SK-N-SH treated with all-trans-retinoic acid at 6 μM for 48 hours (cell line): ENCODE results near the gene B3GALT6.

ENCODE experiments used
- ATAC-seq: fragments of 200-7000 bp; cut with Tn5 transposase; 3 replicates; pipeline ENCODE4 v1.9.1; 2020; ENCODE audit warnings: mild to moderate bottlenecking, moderate library complexity
- ARNTL ChIP-seq: fragments of 450-650 bp; formaldehyde crosslinking; IDR thresholded peaks from 2 replicates; pipeline ENCODE4 v1.5.0; 2020; ENCODE audit warnings: low read depth, mild to moderate bottlenecking, moderate library complexity, borderline replicate concordance
- BACH2 ChIP-seq: fragments of 250-450 bp; sonication (Bioruptor Pico); IDR thresholded peaks from 2 replicates; pipeline ENCODE4 v1.9.0; 2021; ENCODE audit warnings: mild to moderate bottlenecking, borderline replicate concordance
- CREB5 ChIP-seq: fragments of 250-450 bp; sonication (Bioruptor Pico); IDR thresholded peaks from 2 replicates; pipeline ENCODE4 v1.5.1; 2020; ENCODE audit warnings: low read depth, mild to moderate bottlenecking, moderate library complexity
- CSDC2 ChIP-seq: fragments of 250-450 bp; sonication (Bioruptor Pico); IDR thresholded peaks from 2 replicates; pipeline ENCODE4 v1.5.0; 2020; ENCODE audit warnings: mild to moderate bottlenecking, moderate library complexity
- CSRNP3 ChIP-seq: fragments of 250-450 bp; sonication (Bioruptor Pico); IDR thresholded peaks from 2 replicates; pipeline ENCODE4 v1.5.1; 2021; ENCODE audit warnings: mild to moderate bottlenecking, moderate library complexity
- ESRRG ChIP-seq: fragments of 250-450 bp; sonication (Bioruptor Pico); IDR thresholded peaks from 2 replicates; pipeline ENCODE4 v1.6.1; 2021; ENCODE audit warnings: mild to moderate bottlenecking
- ISL1 ChIP-seq: fragments of 250-450 bp; sonication (Bioruptor Pico); IDR thresholded peaks from 2 replicates; pipeline ENCODE4 v2.1.2; 2022; ENCODE audit warnings: mild to moderate bottlenecking, moderate library complexity
- OSR1 ChIP-seq: fragments of 250-450 bp; sonication (Bioruptor Pico); IDR thresholded peaks from 2 replicates; pipeline ENCODE4 v1.8.0; 2022; ENCODE audit warnings: moderate library complexity, mild to moderate bottlenecking, inconsistent platforms
- POU6F1 ChIP-seq: fragments of 250-450 bp; sonication (Bioruptor Pico); IDR thresholded peaks from 2 replicates; pipeline ENCODE4 v1.8.0; 2021; ENCODE audit warnings: low read depth, mild to moderate bottlenecking, moderate library complexity, borderline replicate concordance
- SNAI2 ChIP-seq: fragments of 250-450 bp; sonication (Bioruptor Pico); IDR thresholded peaks from 2 replicates; pipeline ENCODE4 v1.5.0; 2020; ENCODE audit warnings: mild to moderate bottlenecking, moderate library complexity
- TSHZ2 ChIP-seq: fragments of 250-450 bp; sonication (Bioruptor Pico); IDR thresholded peaks from 2 replicates; pipeline ENCODE4 v1.5.0; 2020; ENCODE audit warnings: mild to moderate bottlenecking, moderate library complexity
- ZC3H10 ChIP-seq: fragments of 250-450 bp; sonication (Bioruptor Pico); IDR thresholded peaks from 2 replicates; pipeline ENCODE4 v1.5.1; 2021; ENCODE audit warnings: mild to moderate bottlenecking, moderate library complexity
- ZNF565 ChIP-seq: fragments of 450-650 bp; formaldehyde crosslinking; conservative IDR thresholded peaks from 2 replicates; pipeline ENCODE4 v1.5.0; 2020; ENCODE audit warnings: low read depth, mild to moderate bottlenecking, moderate library complexity
- ZNF70 ChIP-seq: fragments of 450-650 bp; formaldehyde crosslinking; IDR thresholded peaks from 2 replicates; pipeline ENCODE4 v1.5.0; 2020; ENCODE audit warnings: mild to moderate bottlenecking, moderate library complexity
- ZNF8 ChIP-seq: fragments of 450-650 bp; formaldehyde crosslinking; IDR thresholded peaks from 2 replicates; pipeline ENCODE4 v1.5.0; 2020; ENCODE audit warnings: mild to moderate bottlenecking, moderate library complexity
- TF ChIP-seq, protein P1 (sequence below): fragments of 250-450 bp; sonication (Bioruptor Pico); IDR thresholded peaks from 2 replicates; pipeline ENCODE4 v1.8.0; 2020; ENCODE audit warnings: mild to moderate bottlenecking, moderate library complexity, borderline replicate concordance

B3GALT6 gene

GRCh38 chr1:1206966-1207531, 25.0 kb upstream of the B3GALT6 start:
- no peak for ATAC-seq
- no peak for TF ChIP-seq ZNF565 (CRISPR knock-in tag)
- TF ChIP-seq ESRRG (CRISPR knock-in tag) = no peak
- no peak for TF ChIP-seq CSDC2 (CRISPR knock-in tag)
- TF ChIP-seq, protein P1, sequence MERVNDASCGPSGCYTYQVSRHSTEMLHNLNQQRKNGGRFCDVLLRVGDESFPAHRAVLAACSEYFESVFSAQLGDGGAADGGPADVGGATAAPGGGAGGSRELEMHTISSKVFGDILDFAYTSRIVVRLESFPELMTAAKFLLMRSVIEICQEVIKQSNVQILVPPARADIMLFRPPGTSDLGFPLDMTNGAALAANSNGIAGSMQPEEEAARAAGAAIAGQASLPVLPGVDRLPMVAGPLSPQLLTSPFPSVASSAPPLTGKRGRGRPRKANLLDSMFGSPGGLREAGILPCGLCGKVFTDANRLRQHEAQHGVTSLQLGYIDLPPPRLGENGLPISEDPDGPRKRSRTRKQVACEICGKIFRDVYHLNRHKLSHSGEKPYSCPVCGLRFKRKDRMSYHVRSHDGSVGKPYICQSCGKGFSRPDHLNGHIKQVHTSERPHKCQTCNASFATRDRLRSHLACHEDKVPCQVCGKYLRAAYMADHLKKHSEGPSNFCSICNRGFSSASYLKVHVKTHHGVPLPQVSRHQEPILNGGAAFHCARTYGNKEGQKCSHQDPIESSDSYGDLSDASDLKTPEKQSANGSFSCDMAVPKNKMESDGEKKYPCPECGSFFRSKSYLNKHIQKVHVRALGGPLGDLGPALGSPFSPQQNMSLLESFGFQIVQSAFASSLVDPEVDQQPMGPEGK (CRISPR knock-in tag) = no peak
- TF ChIP-seq ZNF8 (CRISPR knock-in tag) = no peak
- TF ChIP-seq ISL1 = no peak
- no peak for TF ChIP-seq CREB5 (CRISPR knock-in tag)
- TF ChIP-seq OSR1 (CRISPR knock-in tag) = no peak
- TF ChIP-seq ZNF70 = no peak
- TF ChIP-seq POU6F1 (CRISPR knock-in tag) = no peak
- no peak for TF ChIP-seq ZC3H10 (CRISPR knock-in tag)

DNA sequence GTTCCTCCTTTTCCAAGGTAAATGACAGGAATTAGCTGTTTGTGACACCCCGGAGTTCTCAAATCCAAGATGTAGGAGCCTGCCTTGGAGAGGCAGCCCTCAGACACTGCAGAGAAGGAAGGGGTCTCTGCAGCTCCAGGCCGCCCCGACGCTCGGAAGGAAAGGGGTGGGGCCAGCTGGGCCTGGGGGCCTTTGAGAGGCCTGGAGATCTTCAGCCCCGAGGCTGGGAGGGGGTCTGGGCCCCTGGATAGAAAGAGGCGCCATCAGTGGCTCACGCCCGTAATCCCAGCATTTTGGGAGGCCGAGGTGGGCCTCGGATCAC, 24.5 kb upstream of the B3GALT6 start:
- no peak for ATAC-seq
- TF ChIP-seq SNAI2 (CRISPR knock-in tag) (no peak), ZNF70 (no peak), CSRNP3 (CRISPR knock-in tag) (no peak), OSR1 (CRISPR knock-in tag) (no peak), CSDC2 (CRISPR knock-in tag) (no peak), CREB5 (CRISPR knock-in tag) (no peak), BACH2 (no peak)
- TF ChIP-seq, protein P1 (CRISPR knock-in tag) = no peak

DNA sequence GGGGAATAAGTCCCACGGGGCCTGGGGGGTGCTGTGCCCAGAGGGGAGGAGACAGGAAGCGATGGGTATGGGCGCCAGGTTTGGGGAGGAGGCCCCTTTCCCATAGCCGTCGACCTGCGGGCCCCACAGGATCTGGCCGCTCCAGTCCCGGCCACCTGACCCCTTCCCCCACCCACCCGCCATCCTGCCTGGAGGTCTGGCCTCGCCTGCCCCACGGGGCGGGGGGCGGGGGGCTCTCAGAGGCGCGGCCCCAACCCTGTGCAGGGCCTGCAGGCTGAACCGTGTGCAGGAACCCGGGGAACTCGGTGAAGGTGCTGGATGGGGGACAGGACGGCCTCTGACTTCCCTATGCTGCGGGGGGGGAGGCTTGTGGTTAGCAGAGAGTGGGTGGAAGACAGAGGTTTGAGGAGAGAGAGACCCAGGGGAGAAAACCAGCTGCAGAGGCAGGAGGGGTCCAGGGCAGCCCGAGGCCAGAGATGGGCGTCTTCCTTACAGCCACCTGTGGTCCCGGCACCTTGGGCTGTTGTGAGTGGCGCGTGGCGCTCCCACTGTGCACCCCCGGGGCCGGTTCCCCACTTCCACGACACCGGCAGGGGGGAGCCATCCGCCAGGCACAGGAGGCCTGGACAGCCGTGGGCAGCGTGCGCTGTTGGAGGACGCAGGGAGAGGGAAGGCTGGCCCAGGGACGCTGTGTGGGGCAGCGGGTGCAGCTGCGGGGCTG, 23.2 kb upstream of the B3GALT6 start:
- TF ChIP-seq TSHZ2 (CRISPR knock-in tag) = no peak
- no peak for TF ChIP-seq ARNTL
- no peak for TF ChIP-seq CREB5 (CRISPR knock-in tag)
- no peak for TF ChIP-seq ZNF565 (CRISPR knock-in tag)
- ATAC-seq = no peak
